ENCODE data around the gene TPM4.

Gene TPM4

DNA sequence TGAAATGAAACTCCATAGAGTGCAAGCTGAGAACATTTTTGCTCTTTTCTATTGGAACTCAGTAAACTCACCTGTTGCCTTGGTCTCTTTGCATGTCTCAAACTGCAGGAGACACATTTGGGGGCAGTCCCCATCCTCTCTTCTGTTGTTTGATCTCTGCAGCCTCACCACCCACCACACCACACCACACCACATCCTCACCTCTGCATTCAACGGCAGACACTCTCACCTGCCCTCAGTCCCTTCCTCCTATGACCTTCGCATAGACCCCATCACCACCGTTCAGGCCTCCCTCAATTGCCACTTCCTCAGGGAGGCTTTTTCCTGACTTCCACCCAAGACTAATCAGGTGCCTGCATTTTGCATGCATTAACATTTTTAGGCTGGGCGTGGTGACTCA is 14.4 kb upstream of the TPM4 start:
- Histone ChIP-seq H3K36me3 (ENCODE audit: control insufficient read depth, insufficient read depth, low read length) (no peaks in the 10 kb centered on the region), H3K27me3 (replicated peaks; ENCODE audit: control insufficient read depth, insufficient read depth, low read length) (no peaks in the 10 kb centered on the region), H3K4me3 (replicated peaks; ENCODE audit: low read depth, low read length) (no peak overlapping the region)
- no peak for DNase-seq (ENCODE audit: extremely low read depth, insufficient read length)
- TF ChIP-seq CTCF (IDR thresholded peaks at IDR 0.05; ENCODE audit: insufficient read depth, low read length, poor library complexity, severe bottlenecking) = no peak

- DNase-seq (ENCODE audit: extremely low read depth, insufficient read length) = no peak
- TF ChIP-seq CTCF (IDR thresholded peaks at IDR 0.05; ENCODE audit: insufficient read depth, low read length, poor library complexity, severe bottlenecking) = peak; percentile 91
- H3K36me3 ChIP-seq (ENCODE audit: control insufficient read depth, insufficient read depth, low read length) = no peaks in the 10 kb centered on the region
- no peak overlapping the region for H3K4me3 ChIP-seq (replicated peaks; ENCODE audit: low read depth, low read length)
- no peaks in the 10 kb centered on the region for H3K27me3 ChIP-seq (replicated peaks; ENCODE audit: control insufficient read depth, insufficient read depth, low read length)
Observed at GRCh38 chr19:16062789-16063188, 13.5 kb upstream of the TPM4 start.

- Histone ChIP-seq H3K4me3 (replicated peaks; ENCODE audit: low read depth, low read length) (no peak overlapping the region), H3K27me3 (replicated peaks; ENCODE audit: control insufficient read depth, insufficient read depth, low read length) (no peaks in the 10 kb centered on the region), H3K36me3 (ENCODE audit: control insufficient read depth, insufficient read depth, low read length) (no peaks in the 10 kb centered on the region)
- no peak for TF ChIP-seq CTCF (IDR thresholded peaks at IDR 0.05; ENCODE audit: insufficient read depth, low read length, poor library complexity, severe bottlenecking)
- no peak for DNase-seq (ENCODE audit: extremely low read depth, insufficient read length)
Observed at GRCh38 chr19:16064209-16064889, 11.9 kb upstream of the TPM4 start.

DNA sequence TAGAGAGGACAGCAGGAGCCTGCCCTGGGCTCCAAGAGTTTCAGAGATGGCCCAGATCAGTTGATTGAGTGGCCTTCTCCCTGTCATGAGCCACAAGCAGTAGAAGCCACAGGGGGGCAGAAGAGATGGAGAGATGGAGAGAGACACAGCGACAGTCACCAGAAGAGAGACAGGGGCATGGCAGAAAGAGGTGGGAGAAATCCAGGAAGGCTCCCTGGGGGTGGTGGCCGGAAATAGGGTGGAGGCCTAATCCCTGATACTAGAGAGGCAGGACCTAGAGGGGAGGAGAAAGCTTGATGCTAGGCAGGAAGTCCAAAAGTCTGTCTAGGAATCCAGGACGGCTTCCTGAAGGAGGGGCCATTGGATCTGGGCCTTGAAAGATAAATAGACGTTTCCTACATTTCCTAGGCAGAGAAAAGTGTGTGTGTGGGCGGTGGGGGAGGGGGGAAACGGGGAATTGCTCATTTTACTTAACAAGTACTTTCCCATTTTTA is 9.6 kb upstream of the TPM4 start:
- H3K27me3 ChIP-seq (replicated peaks; ENCODE audit: control insufficient read depth, insufficient read depth, low read length) = no peaks in the 10 kb centered on the region
- no peak overlapping the region for H3K4me3 ChIP-seq (replicated peaks; ENCODE audit: low read depth, low read length)
- TF ChIP-seq CTCF (IDR thresholded peaks at IDR 0.05; ENCODE audit: insufficient read depth, low read length, poor library complexity, severe bottlenecking) = peak; percentile 67
- no peaks in the 10 kb centered on the region for H3K36me3 ChIP-seq (ENCODE audit: control insufficient read depth, insufficient read depth, low read length)
- DNase-seq (ENCODE audit: extremely low read depth, insufficient read length) = no peak

GRCh38 chr19:16067205-16067938 is 8.9 kb upstream of the TPM4 start:
- Histone ChIP-seq H3K36me3 (ENCODE audit: control insufficient read depth, insufficient read depth, low read length) (no peaks in the 10 kb centered on the region), H3K27me3 (replicated peaks; ENCODE audit: control insufficient read depth, insufficient read depth, low read length) (no peaks in the 10 kb centered on the region), H3K4me3 (replicated peaks; ENCODE audit: low read depth, low read length) (no peak overlapping the region)
- TF ChIP-seq CTCF (IDR thresholded peaks at IDR 0.05; ENCODE audit: insufficient read depth, low read length, poor library complexity, severe bottlenecking) = no peak
- DNase-seq (ENCODE audit: extremely low read depth, insufficient read length) = no peak

Data from GM06990 (cell line).